GM12875 (cell line): ENCODE data around the gene MAGI1.

Experiments
- H3K4me3 ChIP-seq: one replicate; pipeline ENCODE4 v1.5.1; 2011; ENCODE audit warnings: low read depth, low read length, control low read depth
- CTCF ChIP-seq: IDR thresholded peaks from 2 replicates; pipeline ENCODE4 v1.5.1; 2011; ENCODE audit warnings: low read depth, mild to moderate bottlenecking, control low read depth, inconsistent platforms, low read length, moderate library complexity, borderline replicate concordance; ENCODE audit not compliant: insufficient read depth

MAGI1 gene

GRCh38 chr3:65584913-65585312, 453.8 kb downstream of the MAGI1 start:
- TF ChIP-seq CTCF, result no peak
- H3K4me3 ChIP-seq, result no peak overlapping the region

GRCh38 chr3:65584002-65584401, 454.7 kb downstream of the MAGI1 start:
- H3K4me3 ChIP-seq, result no peak overlapping the region
- no peak for TF ChIP-seq CTCF

- H3K4me3 ChIP-seq, result no peak overlapping the region
- TF ChIP-seq CTCF, result no peak
Measured at GRCh38 chr3:65583188-65583587, 455.5 kb downstream of the MAGI1 start.

- H3K4me3 ChIP-seq, result no peak overlapping the region
- no peak for TF ChIP-seq CTCF
Measured at GRCh38 chr3:65582012-65582717, 456.6 kb downstream of the MAGI1 start.

- no peak for TF ChIP-seq CTCF
- H3K4me3 ChIP-seq, result no peak overlapping the region
Measured at GRCh38 chr3:65581313-65581712, 457.4 kb downstream of the MAGI1 start.

GRCh38 chr3:65578861-65579260, 459.9 kb downstream of the MAGI1 start:
- TF ChIP-seq CTCF, result no peak
- no peak overlapping the region for H3K4me3 ChIP-seq

- H3K4me3 ChIP-seq, result no peak overlapping the region
- no peak for TF ChIP-seq CTCF
Measured at GRCh38 chr3:65577843-65578430, 460.8 kb downstream of the MAGI1 start.
